NCI-H1930 (cell line): ENCODE data around the gene ATP8B3.
"Not testable (repeated sequence)": the region's sequence is repeated elsewhere in the genome, so short reads cannot be mapped to it uniquely, and the experiment has no call there.

Source experiments
- DNase-seq, 2 experiments: peaks; one replicate each; lab custom pipeline; 2025; lab: John Stamatoyannopoulos, UW

The ATP8B3 gene

DNA sequence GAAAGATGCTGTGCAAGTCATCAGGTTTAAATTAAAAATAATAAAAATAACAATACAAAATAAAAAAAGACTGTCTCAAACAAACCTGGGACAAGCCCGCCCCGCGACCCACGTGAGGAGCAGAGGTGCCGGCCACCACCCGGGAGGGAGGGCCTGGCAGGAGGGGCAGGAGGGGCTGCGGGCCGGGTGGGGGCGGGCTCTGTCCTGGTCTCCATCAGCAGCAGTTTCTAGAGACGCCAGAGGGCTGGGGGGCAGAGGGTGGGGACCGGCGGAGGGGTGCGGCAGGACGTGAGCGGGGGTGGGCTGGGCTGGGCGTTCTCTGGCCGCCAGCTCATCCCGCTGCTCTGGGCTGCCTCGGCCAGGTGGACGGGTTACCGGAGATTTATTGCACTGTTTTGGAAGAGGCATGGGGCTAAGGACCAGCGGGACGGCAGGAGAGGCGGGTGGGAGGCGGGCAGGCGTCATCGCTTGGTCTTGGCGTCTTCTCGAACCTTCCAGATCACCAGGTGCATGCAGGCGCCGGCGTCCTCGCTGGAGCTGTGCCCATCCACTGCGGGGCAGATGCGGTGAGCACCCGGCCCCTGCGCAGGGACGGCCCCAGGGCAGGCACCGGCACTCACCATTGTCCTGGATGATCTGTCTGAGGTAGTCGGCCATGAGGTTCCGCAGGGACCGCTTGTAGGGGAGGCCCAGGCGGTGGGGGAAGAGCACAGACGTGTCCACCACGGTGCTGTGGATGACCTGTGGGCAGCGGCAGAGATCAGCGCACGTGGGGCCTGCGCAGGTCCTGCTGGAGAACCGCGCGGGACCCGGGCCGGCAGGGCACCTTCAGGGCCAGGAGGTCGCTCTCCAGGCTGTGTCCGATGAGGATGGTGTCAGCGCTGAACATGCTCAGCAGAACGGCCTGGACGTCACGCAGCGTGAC lies 3.8 kb upstream of the ATP8B3 start:
- DNase-seq, result no peak

DNA sequence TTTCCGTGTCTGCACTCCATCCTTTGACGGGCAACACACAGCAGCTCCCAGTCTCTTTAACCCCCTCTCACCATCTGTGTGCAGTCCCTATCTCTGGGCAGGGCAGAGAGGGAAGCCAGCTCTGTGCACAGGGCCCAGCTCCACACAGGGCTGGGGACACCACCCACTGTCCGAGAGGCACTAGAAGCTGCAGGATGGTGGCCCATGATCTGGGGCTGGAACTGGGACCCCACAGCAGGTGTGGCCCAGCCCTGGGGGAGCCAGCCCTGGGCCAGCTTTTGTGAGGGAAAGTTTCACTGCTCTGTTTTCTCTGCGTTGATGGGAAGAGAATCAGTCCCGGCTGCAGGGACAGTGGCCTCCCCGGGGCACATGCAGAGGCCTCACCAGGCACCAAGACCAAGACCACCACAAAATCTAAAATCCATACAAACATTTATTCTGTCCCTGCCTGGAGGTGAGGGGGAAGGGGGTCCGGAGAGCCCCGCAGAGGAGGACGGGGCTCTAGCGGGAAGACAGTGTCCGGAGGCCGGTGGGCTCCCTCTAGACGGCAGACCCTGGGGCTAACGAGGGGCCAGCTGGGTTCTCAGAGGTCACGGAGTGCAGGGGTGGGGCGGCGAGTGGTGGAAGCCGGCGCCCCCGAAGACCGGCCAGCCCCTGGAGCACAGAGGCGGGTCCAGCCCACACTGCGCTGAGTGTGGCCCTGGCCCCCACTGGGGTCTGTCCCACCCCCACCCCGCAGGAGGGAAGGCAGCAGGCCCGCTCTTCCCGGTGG lies 2.9 kb upstream of the ATP8B3 start:
- no peak for DNase-seq

DNA sequence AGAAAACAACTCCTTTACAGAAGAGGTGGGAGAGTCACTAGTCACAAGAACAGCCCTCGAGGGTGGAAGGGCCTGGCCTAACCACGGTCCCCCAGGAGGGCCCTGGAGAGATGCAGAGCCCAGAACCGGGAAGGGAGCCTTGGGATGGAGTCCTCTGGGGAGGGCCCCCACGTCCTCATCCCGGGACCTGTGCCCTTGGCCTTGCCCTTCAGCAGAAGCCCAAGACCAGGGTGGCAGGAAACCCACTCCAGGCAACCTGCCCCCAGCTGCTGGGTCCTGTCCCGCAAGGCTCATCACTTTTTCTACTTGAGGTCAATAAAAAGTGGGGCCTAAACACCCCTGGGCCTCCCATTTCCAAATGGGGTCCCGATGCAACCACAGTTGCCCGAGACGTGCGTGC lies 2.3 kb upstream of the ATP8B3 start:
- DNase-seq, result no peak

DNA sequence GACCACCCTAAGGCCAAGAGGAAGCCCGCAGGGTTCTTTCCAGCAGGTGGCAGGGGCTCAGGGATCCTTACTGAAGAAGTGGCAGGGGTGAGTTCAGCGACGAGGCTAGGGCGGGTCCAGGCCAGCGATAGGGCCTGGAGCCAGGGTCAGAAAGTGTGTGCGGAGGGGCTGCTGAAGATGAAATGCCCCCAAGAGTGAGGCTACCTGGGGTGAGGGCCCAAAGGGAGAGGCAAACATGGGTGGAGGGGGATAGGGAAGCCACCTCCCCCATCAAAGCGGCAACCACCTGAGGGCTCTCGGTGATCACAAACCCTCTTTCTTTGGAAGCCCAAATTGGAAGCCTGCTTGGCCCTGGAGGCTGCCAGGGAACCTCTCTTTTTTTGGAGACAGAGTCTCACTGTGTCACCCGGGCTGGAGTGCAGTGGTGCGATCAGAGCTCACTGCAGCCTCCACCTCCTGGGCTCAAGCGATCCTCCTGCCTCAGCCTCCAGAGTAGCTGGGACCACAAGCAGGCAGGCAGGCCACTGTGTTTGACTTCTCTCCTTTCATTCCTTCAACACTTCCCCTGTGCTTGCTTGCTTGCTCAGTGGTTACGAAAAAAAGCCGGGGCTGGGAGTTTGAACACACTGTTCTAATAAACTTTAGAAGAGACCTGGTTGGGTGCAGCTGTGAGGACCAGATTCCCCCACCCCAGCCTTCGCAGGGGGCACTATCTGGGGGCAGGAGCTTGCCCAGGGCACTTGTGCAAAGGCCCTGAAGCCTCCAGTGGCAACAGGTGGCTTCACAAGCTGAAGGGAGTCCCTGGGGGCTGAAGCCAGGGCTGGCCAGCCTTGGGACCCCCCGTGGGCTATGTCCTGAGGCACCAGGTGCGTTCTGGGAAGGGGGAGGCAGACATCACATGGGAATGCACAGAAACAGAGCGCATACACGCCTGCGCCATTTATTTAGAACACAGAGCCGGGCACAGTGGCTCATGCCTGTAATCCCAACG lies 1.4 kb upstream of the ATP8B3 start:
- no peak for DNase-seq

DNA sequence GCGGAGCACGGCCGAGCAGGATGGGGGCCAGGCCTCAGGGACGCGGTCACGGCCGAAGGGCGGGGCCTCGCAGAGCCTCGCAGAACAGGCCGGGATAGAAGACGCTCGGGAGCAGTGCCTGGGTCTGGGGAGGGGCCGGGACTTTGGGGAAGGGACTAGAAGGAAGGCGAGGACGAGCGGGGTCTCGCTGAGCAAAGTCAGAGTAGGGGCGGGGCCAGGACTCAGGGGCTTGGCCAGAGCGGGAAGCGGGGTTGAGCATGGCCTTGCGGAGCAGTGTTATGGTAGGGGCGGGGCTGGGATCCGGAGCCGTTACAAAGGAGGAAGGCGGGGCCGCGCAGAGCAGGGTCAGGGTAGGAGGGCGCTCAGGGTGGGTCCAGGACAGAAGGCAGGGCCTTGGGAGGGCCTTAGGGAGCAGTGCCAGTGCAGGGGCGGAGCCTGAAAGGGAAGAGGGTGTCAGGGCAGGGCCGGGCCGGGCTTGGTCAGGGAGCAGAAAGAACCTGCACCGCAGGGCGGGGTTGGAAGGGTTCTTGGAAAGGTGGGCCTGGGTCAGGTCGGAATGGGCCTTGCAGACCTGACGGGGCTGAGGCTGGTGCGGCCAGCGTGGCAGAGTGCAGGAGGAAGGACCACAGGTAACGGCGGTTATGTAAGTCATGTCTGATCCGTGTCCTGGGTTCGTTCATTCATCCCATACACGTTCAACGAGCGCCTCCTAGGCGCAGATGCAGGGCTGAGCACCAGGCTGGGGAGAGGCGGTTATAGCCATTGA lies 533 bp upstream of the ATP8B3 start:
- peak; percentile 51 to 52 for DNase-seq

DNA sequence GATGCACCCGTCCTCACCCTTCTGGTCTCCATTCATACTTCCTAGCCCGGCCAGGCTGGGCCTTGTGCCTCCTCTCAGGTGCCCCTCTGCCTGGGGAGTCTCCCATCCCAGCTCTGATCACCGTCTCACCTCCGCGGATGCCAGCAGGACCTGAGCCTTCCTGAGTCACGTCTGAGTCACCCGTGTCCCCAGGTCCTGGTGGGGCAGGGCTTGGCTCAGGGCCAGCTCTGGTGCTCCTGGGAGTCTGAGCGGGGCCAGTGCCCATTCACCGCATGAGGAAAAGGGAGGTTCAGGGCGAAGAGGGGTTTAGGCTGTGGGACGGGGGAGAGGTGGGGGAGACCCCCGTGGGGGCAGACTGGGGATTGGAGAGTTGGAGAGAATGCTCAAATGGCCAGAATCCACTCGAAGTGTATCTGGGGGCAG lies 593 bp downstream of the ATP8B3 start:
- DNase-seq, result no peak

DNA sequence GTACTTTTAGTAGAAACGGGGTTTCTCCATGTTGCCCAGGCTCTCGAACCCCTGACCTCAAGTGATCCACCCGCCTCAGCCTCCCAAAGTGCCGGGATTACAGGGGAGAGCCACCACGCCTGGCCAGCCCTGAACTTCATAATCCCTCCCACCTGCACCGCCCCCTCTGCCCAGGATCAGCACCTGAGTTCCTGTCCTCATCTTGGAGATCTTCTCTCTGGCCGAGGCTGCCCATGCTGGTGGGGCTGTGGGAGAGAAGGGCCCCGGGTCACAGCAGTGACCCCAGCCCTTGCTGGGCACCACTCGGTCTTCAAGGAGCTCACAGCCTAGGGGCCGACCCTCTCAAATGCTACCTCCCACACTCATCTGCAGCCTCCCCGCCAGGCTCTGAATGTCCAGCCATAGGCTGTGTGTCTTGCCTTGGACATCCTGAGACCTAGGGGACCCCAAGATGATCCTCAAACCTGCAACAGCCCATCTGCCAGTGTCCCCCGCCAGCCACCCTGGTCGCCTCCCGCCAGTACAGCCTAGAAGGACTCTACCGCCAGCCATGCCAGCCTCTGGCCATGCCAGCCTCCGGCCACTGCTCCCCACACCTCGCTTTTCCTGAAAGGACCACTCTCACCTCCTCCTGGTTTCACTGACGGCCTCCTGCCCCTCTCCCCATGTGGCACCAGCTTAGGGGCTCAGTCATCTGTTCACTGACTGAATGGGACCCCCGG lies 1.5 kb downstream of the ATP8B3 start:
- no peak for DNase-seq

DNA sequence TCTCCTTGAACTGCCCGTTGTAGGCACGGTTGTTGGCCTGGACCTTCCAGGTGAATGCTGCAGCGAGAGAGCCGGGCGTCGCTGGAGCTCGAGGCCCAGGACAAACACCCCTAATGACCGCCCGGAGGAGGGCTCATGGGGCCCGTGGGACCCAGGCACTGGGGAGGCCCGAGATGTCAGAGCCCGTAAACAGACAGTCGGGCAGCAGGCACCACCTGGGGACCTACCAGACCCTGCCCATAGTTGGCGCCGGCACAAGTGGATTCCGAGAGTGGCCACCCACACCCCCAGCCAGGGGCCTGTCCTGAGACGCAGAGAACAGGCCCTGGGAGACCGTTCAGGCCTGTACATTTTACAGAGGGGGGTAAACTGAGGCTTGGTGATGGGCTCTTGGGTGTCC lies 2.4 kb downstream of the ATP8B3 start:
- DNase-seq, result no peak

DNA sequence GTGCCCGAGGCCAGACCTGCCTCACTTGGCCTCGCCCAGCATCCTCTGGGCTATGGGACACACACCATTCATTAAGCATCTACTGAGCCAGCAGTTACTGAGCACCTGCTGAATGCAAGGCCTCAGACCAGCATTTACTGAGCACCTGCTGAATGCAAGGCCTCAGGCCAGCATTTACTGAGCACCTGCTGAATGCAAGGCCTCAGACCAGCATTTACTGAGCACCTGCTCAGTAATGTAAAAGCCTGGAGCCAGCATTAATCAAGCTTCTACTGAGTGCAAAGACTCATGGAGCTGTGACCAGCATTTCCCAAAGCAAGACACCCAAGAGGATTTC lies 3.7 kb downstream of the ATP8B3 start:
- DNase-seq, result no peak

DNA sequence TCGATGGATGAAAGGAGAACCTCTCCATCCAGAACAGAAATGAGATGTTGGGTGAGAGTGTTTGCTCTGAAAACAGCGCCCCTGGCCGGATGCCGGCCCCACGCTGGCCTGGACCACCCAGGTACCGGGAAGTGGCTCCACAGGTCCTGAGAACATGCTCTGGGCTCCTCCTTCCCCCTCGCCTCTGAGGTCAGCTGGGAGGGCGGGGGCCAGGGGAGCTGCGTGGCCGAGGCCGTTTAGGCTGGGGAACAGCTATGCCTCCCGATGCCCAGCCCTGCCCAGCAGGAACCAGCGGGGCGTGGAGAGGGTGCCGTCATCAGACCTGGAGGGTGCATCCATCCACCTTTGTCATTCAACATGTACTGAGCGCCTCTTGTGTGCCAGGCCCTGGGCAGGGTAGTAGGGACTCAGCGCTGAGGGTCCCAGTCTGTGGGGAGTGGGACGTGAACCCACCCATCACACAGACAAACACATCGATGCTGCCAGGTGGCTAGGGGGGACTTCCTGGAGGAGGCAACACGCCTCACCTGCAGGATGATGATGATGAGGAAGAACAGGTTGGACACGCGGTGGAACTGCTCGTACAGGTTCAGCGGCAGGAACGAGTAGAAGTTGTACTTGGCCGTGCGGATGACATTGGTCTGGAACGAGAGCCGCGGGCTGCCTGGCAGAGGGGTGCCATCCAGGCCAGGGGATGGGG lies 4.2 kb downstream of the ATP8B3 start:
- no peak for DNase-seq

DNA sequence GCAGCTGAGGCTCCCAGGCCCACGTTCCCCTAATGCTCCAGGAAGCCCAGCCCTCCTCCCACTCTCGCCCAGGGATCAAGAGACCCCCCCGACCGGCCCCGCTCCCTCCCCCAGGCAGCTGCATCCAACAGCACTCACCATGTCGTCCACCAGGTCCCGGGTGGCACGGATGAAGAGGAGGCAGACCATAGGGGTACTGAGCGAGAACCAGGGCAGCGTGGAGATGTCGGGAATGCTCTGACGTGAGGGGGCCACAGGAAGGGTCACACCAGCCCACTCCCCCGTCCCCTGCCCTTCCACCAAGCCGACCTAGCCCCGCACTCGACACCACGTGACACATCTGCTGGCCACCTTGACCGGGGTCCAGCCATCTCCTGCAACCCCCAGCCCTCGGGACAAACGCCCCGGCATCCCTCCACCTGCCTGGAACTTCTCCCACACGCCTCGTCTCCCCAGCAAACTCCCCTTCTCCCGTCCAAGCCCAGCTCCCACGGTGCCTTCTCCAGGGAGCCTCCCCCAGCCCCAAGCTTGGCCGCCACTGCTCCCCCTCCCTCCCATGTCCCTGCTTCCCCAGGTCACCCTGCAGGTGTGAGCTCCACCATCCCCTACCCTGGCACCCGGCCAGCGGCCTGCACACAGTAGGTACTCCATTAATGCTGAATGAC lies 4.9 kb downstream of the ATP8B3 start:
- DNase-seq, result no peak

DNA sequence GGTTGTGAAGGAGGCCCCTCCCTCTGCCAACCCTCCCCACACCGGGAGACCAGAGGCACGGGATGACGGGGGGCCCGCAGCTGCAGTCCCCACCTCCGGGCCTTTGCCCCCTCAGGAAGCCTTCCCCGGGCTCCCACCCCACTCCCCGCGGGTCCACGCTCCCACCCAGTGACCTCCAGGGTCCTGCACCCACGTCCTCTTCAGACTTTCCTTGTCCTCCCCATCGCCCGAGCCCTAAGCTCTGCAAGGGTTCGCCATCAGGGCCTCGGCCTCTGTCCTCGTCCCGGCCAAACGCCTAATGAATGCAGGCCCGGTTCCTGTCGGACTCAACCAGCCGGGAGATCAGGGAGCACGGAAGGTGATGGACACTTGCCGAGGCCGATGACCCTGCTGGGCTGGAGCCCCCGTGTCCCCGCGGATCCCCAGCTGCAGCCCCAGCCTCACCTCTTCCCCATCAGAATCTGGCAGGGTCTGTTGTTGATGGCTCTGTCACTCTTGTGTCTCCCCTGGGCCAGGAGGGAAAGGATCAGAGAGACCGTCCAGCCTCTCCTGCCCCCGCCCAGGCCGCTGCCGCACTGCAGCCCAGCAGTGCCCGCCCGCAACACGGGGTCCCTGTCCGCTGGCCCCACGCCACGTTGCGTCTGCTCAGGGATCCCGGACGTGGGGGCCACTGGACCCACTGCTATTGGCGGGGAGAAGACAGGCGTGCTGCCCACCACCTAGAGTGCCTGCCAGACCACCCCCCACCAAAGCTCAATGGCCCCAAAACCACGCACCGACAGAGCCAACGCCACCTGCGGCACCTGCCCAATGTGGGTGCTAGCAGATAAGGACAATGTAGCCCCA lies 5.7 kb downstream of the ATP8B3 start:
- no peak for DNase-seq

DNA sequence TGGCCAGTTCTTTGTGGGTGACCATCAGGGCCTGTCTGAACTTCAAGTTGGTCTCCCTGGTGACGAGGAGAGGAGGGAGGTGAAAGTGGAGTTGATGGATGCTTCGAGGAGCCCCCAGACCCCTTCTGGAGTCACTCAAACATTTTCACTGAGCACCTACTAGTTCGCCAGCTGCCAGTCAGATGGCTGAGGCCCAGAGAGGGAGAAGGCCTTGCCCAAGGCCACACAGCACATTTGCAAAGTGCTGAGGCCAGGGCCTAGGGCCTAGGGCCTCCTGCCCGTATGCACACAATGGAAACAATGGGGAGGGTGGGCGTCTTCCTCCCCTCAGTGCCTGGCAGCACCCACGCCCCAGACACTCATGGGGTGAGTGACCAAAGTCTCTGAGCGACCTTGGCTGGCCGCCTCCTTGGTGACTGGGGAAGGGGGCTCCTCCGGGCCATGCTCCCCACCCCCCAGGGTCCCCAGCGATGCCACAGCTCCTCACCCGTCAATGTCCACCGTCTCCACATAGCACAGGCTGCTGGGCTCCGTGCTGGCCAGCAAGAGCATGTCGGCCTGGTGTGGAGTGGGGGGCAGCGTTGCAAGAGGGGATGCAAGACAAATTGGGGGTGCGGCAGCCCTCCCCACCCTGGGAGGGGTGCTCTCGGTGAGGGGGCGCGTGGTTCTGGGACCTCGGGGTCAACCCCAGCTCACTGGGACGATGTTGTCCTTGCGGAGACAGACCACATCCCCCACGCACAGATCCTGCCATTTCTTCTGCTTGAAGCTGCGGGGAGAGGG lies 6.5 kb downstream of the ATP8B3 start:
- DNase-seq, result no peak

DNA sequence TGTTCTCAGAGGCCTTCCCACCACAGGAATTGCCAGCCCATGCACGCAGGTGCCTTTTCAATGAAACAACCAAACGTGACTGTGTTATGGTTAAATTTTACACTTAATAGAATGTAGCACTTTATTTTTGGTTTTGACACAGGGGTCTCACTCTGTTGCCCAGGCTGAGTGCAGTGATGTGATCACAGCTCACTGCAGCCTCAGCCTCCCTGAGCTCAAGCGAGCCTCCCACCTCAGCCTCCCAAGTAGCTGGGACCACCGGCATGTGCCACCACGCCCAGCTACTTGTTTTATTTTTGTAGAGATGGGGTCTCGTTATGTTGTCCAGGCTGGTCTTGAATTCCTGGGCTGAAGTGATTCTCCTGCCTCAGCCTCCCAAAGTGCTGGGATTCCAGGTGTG lies 7.2 kb downstream of the ATP8B3 start:
- no peak for DNase-seq

DNA sequence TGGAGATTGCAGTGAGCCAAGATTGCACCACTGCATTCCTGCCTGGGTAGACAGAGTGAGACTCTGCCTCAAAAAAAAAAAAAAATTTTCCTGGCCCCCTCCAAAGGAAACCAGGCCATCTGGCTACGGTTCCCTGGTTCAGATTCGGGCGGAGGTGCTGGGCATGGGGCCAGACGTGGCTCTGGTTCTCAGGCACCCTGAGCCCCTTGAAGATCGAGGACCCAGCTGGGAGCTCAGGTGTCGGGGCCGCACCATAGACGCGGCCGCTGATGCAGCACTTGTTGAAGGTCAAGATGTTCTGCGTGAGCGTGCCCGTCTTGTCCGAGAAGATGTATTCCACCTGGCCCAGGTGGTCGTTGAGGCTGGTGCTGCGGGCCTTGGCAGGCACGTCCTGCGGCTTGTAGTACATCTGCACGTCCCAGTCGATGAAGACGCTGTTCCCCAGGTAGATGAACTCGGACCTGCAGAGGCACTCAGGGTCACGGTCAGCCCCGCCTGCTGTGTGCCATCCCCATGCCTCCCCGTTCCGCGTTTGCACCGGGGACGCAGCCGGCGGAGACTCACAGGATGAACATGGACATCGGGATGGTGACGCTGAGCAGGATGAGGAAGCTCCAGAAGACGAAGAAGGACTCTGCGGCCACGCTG lies 12.3 kb downstream of the ATP8B3 start:
- DNase-seq, result no peak

DNA sequence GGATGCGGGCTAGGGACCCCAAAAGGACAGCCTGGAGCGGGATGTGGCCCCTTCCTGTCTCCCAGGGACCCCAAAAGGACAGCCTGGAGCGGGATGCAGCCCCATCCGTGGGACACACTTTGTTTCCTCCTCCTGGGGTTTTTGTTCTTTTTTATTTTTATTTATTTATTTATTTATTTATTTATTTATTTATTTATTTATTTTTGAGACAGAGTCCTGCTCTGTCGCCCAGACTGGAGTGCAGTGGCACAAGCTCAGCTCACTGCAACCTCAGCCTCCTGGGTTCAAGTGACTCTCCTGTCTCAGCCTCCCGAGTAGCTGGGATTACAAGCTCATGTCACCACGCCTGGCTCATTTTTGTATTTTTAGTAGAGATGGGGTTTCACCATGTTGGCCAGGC lies 14.8 kb downstream of the ATP8B3 start:
- DNase-seq, result not testable (repeated sequence)
